T-cell (primary cell): ENCODE results near the gene LSM2. TPM values are rescaled to one million over a fixed set of nuclear protein-coding genes. Genes with fewer than 3 reads are reported as not detected.

Experiments used
- ATAC-seq, 4 experiments: fragments of 200-7000 bp in 3 of 4; fragments of 150-1000 bp in 1 of 4; cut with Tn5 transposase; replicated peaks in 1 of 4; 1 replicate in 3 of 4; 2 replicates in 1 of 4; pipeline ENCODE4 v1.10.0; 2021; ENCODE audit warnings: moderate library complexity in 3 of 4, mild to moderate bottlenecking in 2 of 4, moderate number of reproducible peaks in 1 of 4
- CTCF ChIA-PET, 2 donors: fragments of 300-600 bp; sonication (Branson Sonifier 250); formaldehyde crosslinking; loops; one replicate each; lab custom pipeline; 2022; ENCODE audit warnings: antibody characterized with exemption in 2 of 2; lab: Charles Lee
- POLR2A ChIA-PET, 2 donors: fragments of 300-600 bp; sonication (Branson Sonifier 250); formaldehyde crosslinking; loops; one replicate each; lab custom pipeline; 2022; ENCODE audit warnings: antibody characterized with exemption in 2 of 2; lab: Charles Lee
- DNase-seq, 35 experiments: peaks; one replicate each; pipeline versions ENCODE4 v3.0.0 to v3.0.0-alpha.2; 2013 to 2023
- H3K27ac ChIP-seq: one replicate; pipeline ENCODE4 v1.5.1; 2013; ENCODE audit warnings: low read length
- H3K27me3 ChIP-seq, 2 experiments: replicated peaks in 1 of 2; 1 replicate in 1 of 2; 2 replicates in 1 of 2; pipeline versions ENCODE4 v1.6.1 to v1.7.0; 2013; ENCODE audit warnings: low read length in 1 of 2, mixed read lengths in 1 of 2; ENCODE audit not compliant: control insufficient read depth in 2 of 2, insufficient read depth in 2 of 2; ENCODE audit errors: extremely low read depth in 1 of 2
- H3K36me3 ChIP-seq, 2 donors: 1 replicate in 1 of 2; 2 replicates in 1 of 2; pipeline versions ENCODE4 v1.6.1 to v1.7.0; 2013; ENCODE audit warnings: low read length in 1 of 2; ENCODE audit not compliant: control insufficient read depth in 2 of 2, insufficient read depth in 1 of 2; ENCODE audit errors: extremely low read depth in 1 of 2
- H3K4me1 ChIP-seq, 2 experiments: 1 replicate in 1 of 2; 2 replicates in 1 of 2; pipeline versions ENCODE4 v1.6.1 to v1.7.0; 2013; ENCODE audit warnings: low read length in 2 of 2, mixed read lengths in 1 of 2; ENCODE audit not compliant: insufficient read depth in 2 of 2, control insufficient read depth in 1 of 2; ENCODE audit errors: extremely low read depth in 1 of 2
- H3K4me3 ChIP-seq, 2 donors: 1 replicate in 1 of 2; 2 replicates in 1 of 2; pipeline versions ENCODE4 v1.5.1 to v1.7.0; 2013; ENCODE audit warnings: mild to moderate bottlenecking in 2 of 2, low read length in 1 of 2, moderate library complexity in 1 of 2; ENCODE audit not compliant: control insufficient read depth in 1 of 2; ENCODE audit errors: extremely low read depth in 1 of 2
- H3K9me3 ChIP-seq: 2 replicates; pipeline ENCODE4 v1.7.0; 2013
- H3K27ac Mint-ChIP-seq, 2 donors: one replicate each; pipeline ENCODE4 v1.8.0; 2020 to 2021; ENCODE audit warnings: mild to moderate bottlenecking in 2 of 2, mixed read lengths in 2 of 2
- H3K27me3 Mint-ChIP-seq, 2 donors: one replicate each; pipeline ENCODE4 v1.8.0; 2021 to 2022; ENCODE audit warnings: mixed read lengths in 2 of 2
- H3K36me3 Mint-ChIP-seq: one replicate; pipeline ENCODE4 v1.8.0; 2021; ENCODE audit warnings: mixed read lengths
- H3K4me1 Mint-ChIP-seq, 3 donors: one replicate each; pipeline ENCODE4 v1.8.0; 2020 to 2022; ENCODE audit warnings: mixed read lengths in 3 of 3, mild to moderate bottlenecking in 1 of 3
- H3K4me3 Mint-ChIP-seq, 3 donors: one replicate each; pipeline ENCODE4 v1.8.0; 2020 to 2022; ENCODE audit warnings: mild to moderate bottlenecking in 3 of 3, mixed read lengths in 3 of 3, moderate library complexity in 3 of 3
- H3K9me3 Mint-ChIP-seq, 3 donors: one replicate each; pipeline ENCODE4 v1.8.0; 2020 to 2022; ENCODE audit warnings: mixed read lengths in 3 of 3
- WGBS: methylation state at CpG from one replicate; pipeline ENCODE4 v1.1.5; 2013; ENCODE audit warnings: missing lambda C conversion rate; ENCODE audit not compliant: insufficient coverage; 5-methylcytosine and 5-hydroxymethylcytosine counted together
- total RNA-seq, 35 experiments: library from RNA in 6 of 35; stranded (reverse) in 6 of 35; fragments of 120-200 nt in 1 of 35; gene quantifications; one replicate each; pipeline versions ENCODE4 v1.2.1 to v1.2.4 and lab custom pipeline; 2013 to 2026

Gene LSM2
- total RNA-seq, 5 donors from 2014 or later (not counting 1 experiment from before 2014, with no cell fraction given) = 24.2 to 36.4 (median 30.6) TPM

- no peaks in the 10 kb centered on the region for H3K36me3 ChIP-seq
- CTCF ChIA-PET = no interaction called here
- H3K4me3 Mint-ChIP-seq = no peak overlapping the region
Observed at GRCh38 chr6:31761343-31761742, 45.4 kb downstream of the LSM2 start.

GRCh38 chr6:31760790-31761189 is 46.0 kb downstream of the LSM2 start:
- CTCF ChIA-PET = interaction anchor here in 1 of 2 donors (0.7 kb wide), 1 partner anchor 70 kb away, joined by 8 read pairs; no protein-coding TSS in a partner anchor
- WGBS = no CpG with 5 or more reads among the region's 5 CpGs
- H3K9me3 ChIP-seq = no peaks in the 10 kb centered on the region
- H3K4me3 ChIP-seq = no peak overlapping the region
- H3K27ac Mint-ChIP-seq = no peak overlapping the region
- DNase-seq (no peak), ATAC-seq (no peak)
- peaks cover 32% of the 10 kb centered on the region for H3K36me3 Mint-ChIP-seq
- no peak overlapping the region for H3K27ac ChIP-seq
- POLR2A ChIA-PET = no interaction called here
- H3K27me3 ChIP-seq = no peaks in the 10 kb centered on the region
- no peaks in the 10 kb centered on the region for H3K9me3 Mint-ChIP-seq
- no peaks in the 10 kb centered on the region for H3K27me3 Mint-ChIP-seq
- no peaks in the 10 kb centered on the region for H3K36me3 ChIP-seq
- H3K4me1 Mint-ChIP-seq = peaks cover 0 to 9% (median 0%) of the 10 kb centered on the region in 3 donors
- no peaks in the 10 kb centered on the region for H3K4me1 ChIP-seq
- H3K4me3 Mint-ChIP-seq = no peak overlapping the region

More at GRCh38 chr6:31761343-31761742, 45.4 kb downstream of the LSM2 start:
- Histone ChIP-seq H3K27me3 (no peaks in the 10 kb centered on the region), H3K9me3 (no peaks in the 10 kb centered on the region), H3K4me1 (no peaks in the 10 kb centered on the region), H3K4me3 (no peak overlapping the region), H3K27ac (no peak overlapping the region)
- ATAC-seq = no peak
- H3K9me3 Mint-ChIP-seq = no peaks in the 10 kb centered on the region
- WGBS = 100% methylated on average over 4 of the region's 8 CpGs
- H3K4me1 Mint-ChIP-seq = peaks cover 0 to 9% (median 0%) of the 10 kb centered on the region in 3 donors
- POLR2A ChIA-PET = no interaction called here
- no peak overlapping the region for H3K27ac Mint-ChIP-seq
- no peak for DNase-seq
- no peaks in the 10 kb centered on the region for H3K27me3 Mint-ChIP-seq
- peaks cover 32% of the 10 kb centered on the region for H3K36me3 Mint-ChIP-seq

GRCh38 chr6:31758281-31758680 is 48.5 kb downstream of the LSM2 start:
- no peak for DNase-seq
- Histone ChIP-seq H3K27ac (no peak overlapping the region), H3K4me1 (no peaks in the 10 kb centered on the region), H3K9me3 (no peaks in the 10 kb centered on the region), H3K4me3 (no peak overlapping the region), H3K27me3 (no peaks in the 10 kb centered on the region), H3K36me3 (no peaks in the 10 kb centered on the region)
- Mint-ChIP-seq H3K4me1 (peaks cover 0 to 9% (median 0%) of the 10 kb centered on the region in 3 donors), H3K27ac (no peak overlapping the region), H3K4me3 (no peak overlapping the region), H3K27me3 (no peaks in the 10 kb centered on the region), H3K36me3 (peaks cover 28% of the 10 kb centered on the region), H3K9me3 (no peaks in the 10 kb centered on the region)
- no peak for ATAC-seq
- POLR2A ChIA-PET = no interaction called here
- CTCF ChIA-PET = no interaction called here
- WGBS = 100% methylated on average over 1 of the region's 2 CpGs

GRCh38 chr6:31752739-31753319 is 53.9 kb downstream of the LSM2 start:
- POLR2A ChIA-PET = interaction anchor here in 1 of 2 donors (0.6 to 0.7 kb wide), 2 partner anchors 32 to 941 kb away, joined by 3 to 8 read pairs; no protein-coding TSS in a partner anchor
- H3K36me3 Mint-ChIP-seq = no peaks in the 10 kb centered on the region
- WGBS = 97% methylated on average over 4 of the region's 8 CpGs
- no peaks in the 10 kb centered on the region for H3K9me3 Mint-ChIP-seq
- no peaks in the 10 kb centered on the region for H3K9me3 ChIP-seq
- no peak overlapping the region for H3K4me3 ChIP-seq
- no peak overlapping the region for H3K27ac Mint-ChIP-seq
- no peaks in the 10 kb centered on the region for H3K27me3 ChIP-seq
- H3K36me3 ChIP-seq = no peaks in the 10 kb centered on the region
- ATAC-seq (no peak), DNase-seq (no peak)
- H3K27ac ChIP-seq = no peak overlapping the region
- no peaks in the 10 kb centered on the region for H3K4me1 ChIP-seq
- no peak overlapping the region for H3K4me3 Mint-ChIP-seq
- CTCF ChIA-PET = interaction anchor here in 1 of 2 donors (1.1 kb wide), 1 partner anchor 17 kb away, joined by 3 read pairs; no protein-coding TSS in a partner anchor
- H3K27me3 Mint-ChIP-seq = no peaks in the 10 kb centered on the region
- H3K4me1 Mint-ChIP-seq = no peaks in the 10 kb centered on the region

- Histone ChIP-seq H3K27ac (no peak overlapping the region), H3K9me3 (no peaks in the 10 kb centered on the region), H3K4me1 (no peaks in the 10 kb centered on the region), H3K36me3 (peaks cover 0 to 3% of the 10 kb centered on the region in 2 donors), H3K4me3 (no peak overlapping the region), H3K27me3 (no peaks in the 10 kb centered on the region)
- DNase-seq (no peak), ATAC-seq (no peak)
- no peak overlapping the region for H3K27ac Mint-ChIP-seq
- no peaks in the 10 kb centered on the region for H3K9me3 Mint-ChIP-seq
- ChIA-PET POLR2A (no interaction called here), CTCF (no interaction called here)
- no peaks in the 10 kb centered on the region for H3K27me3 Mint-ChIP-seq
- no peak overlapping the region for H3K4me3 Mint-ChIP-seq
- no peaks in the 10 kb centered on the region for H3K36me3 Mint-ChIP-seq
- H3K4me1 Mint-ChIP-seq = no peaks in the 10 kb centered on the region
- 95% methylated on average over 5 of the region's 7 CpGs for WGBS
Observed at GRCh38 chr6:31750411-31751022, 56.2 kb downstream of the LSM2 start.

- ATAC-seq (no peak), DNase-seq (no peak)
- no peaks in the 10 kb centered on the region for H3K27me3 Mint-ChIP-seq
- Histone ChIP-seq H3K27me3 (no peaks in the 10 kb centered on the region), H3K9me3 (no peaks in the 10 kb centered on the region), H3K36me3 (peaks cover 0 to 3% of the 10 kb centered on the region in 2 donors), H3K27ac (no peak overlapping the region), H3K4me3 (no peak overlapping the region), H3K4me1 (no peaks in the 10 kb centered on the region)
- WGBS = 100% methylated on average over 2 of the region's 8 CpGs
- no peaks in the 10 kb centered on the region for H3K4me1 Mint-ChIP-seq
- CTCF ChIA-PET = no interaction called here
- H3K9me3 Mint-ChIP-seq = no peaks in the 10 kb centered on the region
- H3K27ac Mint-ChIP-seq = no peak overlapping the region
- POLR2A ChIA-PET = interaction anchor here in 1 of 2 donors (0.6 kb wide), 1 partner anchor 118 kb away, joined by 3 read pairs; no protein-coding TSS in a partner anchor
- no peak overlapping the region for H3K4me3 Mint-ChIP-seq
- H3K36me3 Mint-ChIP-seq = no peaks in the 10 kb centered on the region
Observed at GRCh38 chr6:31749301-31750036, 57.3 kb downstream of the LSM2 start.
